Right cardiac atrium (tissue), 5 donors: ENCODE measurements around the gene HAL. TPM values are rescaled to one million over a fixed set of nuclear protein-coding genes. Genes with fewer than 3 reads are reported as not detected.

Experiments
- ATAC-seq, 2 donors: fragments of 200-7000 bp; cut with Tn5 transposase; one replicate each; pipeline versions ENCODE4 v1.8.0 to v1.9.1; 2020; ENCODE audit warnings: moderate library complexity in 2 of 2, mild to moderate bottlenecking in 1 of 2
- DNase-seq, 3 donors: peaks; one replicate each; pipeline ENCODE4 v3.0.0-alpha.2; 2020
- H3K27ac ChIP-seq: one replicate; pipeline ENCODE4 v1.5.1; 2013; ENCODE audit warnings: mild to moderate bottlenecking, low read length, control low read depth, moderate library complexity
- H3K27me3 ChIP-seq: one replicate; pipeline ENCODE4 v1.6.1; 2013; ENCODE audit not compliant: control insufficient read depth, insufficient read depth
- H3K4me1 ChIP-seq: one replicate; pipeline ENCODE4 v1.6.1; 2013; ENCODE audit warnings: low read length; ENCODE audit not compliant: control insufficient read depth, insufficient read depth
- H3K4me3 ChIP-seq: one replicate; pipeline ENCODE4 v1.5.1; 2013; ENCODE audit warnings: low read length, control low read depth
- H3K9me3 ChIP-seq: one replicate; pipeline ENCODE4 v1.6.1; 2013; ENCODE audit warnings: low read length; ENCODE audit not compliant: control insufficient read depth
- WGBS: extraction: QIAGEN DNeasy Blood & Tissue Kit; methylation state at CpG from one replicate; pipeline ENCODE4 v1.1.7; 2013; 5-methylcytosine and 5-hydroxymethylcytosine counted together
- intact Hi-C, 4 donors: fragments of 100-400 bp; cut with DNase I; formaldehyde crosslinking; loops; one replicate each; pipeline versions ENCODE4 v1.11.0 to v1.14.0; 2022 to 2023
- long read RNA-seq, 4 donors: library from polyadenylated mRNA; unstranded; transcript quantifications; one replicate each; pipeline ENCODE4 v2.0.0, GENCODE V29; 2020 to 2021
- polyA plus RNA-seq: library from polyadenylated mRNA; stranded (reverse); fragments of 200-250 nt; gene quantifications from one replicate; pipeline ENCODE4 v1.2.3, GENCODE V29; 2013
- total RNA-seq, 4 donors: library from RNA; stranded (reverse); fragmentation: NEBNext Ultra II Directional; extraction: Animal tissue kit (Norgen Biotek cat#: 25700); gene quantifications; one replicate each; pipeline ENCODE4 v1.2.1, GENCODE V29; 2021
- donor health status: healthy with polysubstance abuse.
- donor health status: DM: no; HTN: yes; CAD: no.
- donor health status: DM: no; HTN: no; CAD: no.
- donor health status: DM: no; HTN: yes; CAD: no; lungs with severe emphysema.
- donor health status: DM: yes; HTN: yes; CAD: no.

Gene HAL
- total RNA-seq (under 1 TPM in 2 of 4 donors, not detected in 2; 0.11 to 0.62 TPM), polyA plus RNA-seq (0.05 TPM)
- long read RNA-seq, donor 1 = 0 reads
- long read RNA-seq, donor 2 = 0 reads
- long read RNA-seq, donor 3, partial matches to known transcripts = 0 of 1 reads
- long read RNA-seq, donor 3, other reads (novel, unspliced or antisense) = 0 of 1 reads
- long read RNA-seq, donor 4 = 0 reads

- Histone ChIP-seq H3K4me3 (no peak within 1 kb of the TSS), H3K4me1 (peaks cover 2% of the 10 kb centered on the region), H3K27ac (peak within 1 kb of the TSS; percentile 24), H3K27me3 (no peaks in the 10 kb centered on the region), H3K9me3 (no peaks in the 10 kb centered on the region)
- WGBS = 53% methylated on average over 7 of the region's 7 CpGs
- intact Hi-C loops = loop anchor here (5.0 kb wide), 1 partner anchor 79 kb away; no protein-coding TSS in a partner anchor
- ATAC-seq (peak; percentile 69 to 70), DNase-seq (peak; percentile 58 to 70 (median 60))
Measured at GRCh38 chr12:95996034-95996658, at the start of gene HAL. Gene HAL (minus strand): TSS chr12:95996344. CDS start chr12:95995910, 434 bp downstream.

- DNase-seq = peak in 1 of 3 donors; percentile 55
- WGBS = 81% methylated on average over 7 of the region's 7 CpGs
- intact Hi-C loops = loop anchor here in 1 of 4 donors (10.0 kb wide), 1 partner anchor 349 kb away; no protein-coding TSS in a partner anchor
- Histone ChIP-seq H3K9me3 (no peaks in the 10 kb centered on the region), H3K27me3 (no peaks in the 10 kb centered on the region), H3K4me1 (no peaks in the 10 kb centered on the region), H3K4me3 (no peak overlapping the region), H3K27ac (no peak overlapping the region)
- ATAC-seq = no peak
Measured at GRCh38 chr12:96045566-96045965, 49.4 kb upstream of the HAL start.

- Histone ChIP-seq H3K9me3 (no peaks in the 10 kb centered on the region), H3K4me1 (no peaks in the 10 kb centered on the region), H3K4me3 (no peak overlapping the region), H3K27ac (no peak overlapping the region), H3K27me3 (no peaks in the 10 kb centered on the region)
- DNase-seq = no peak
- intact Hi-C loops = loop anchor here in 1 of 4 donors (10.0 kb wide), 1 partner anchor 350 kb away; no protein-coding TSS in a partner anchor
- 90% methylated on average over 2 of the region's 2 CpGs for WGBS
- no peak for ATAC-seq
Measured at GRCh38 chr12:96044943-96045290, 48.8 kb upstream of the HAL start.

- ATAC-seq = no peak
- H3K4me3 ChIP-seq = no peak overlapping the region
- intact Hi-C loops = loop anchor here in 1 of 4 donors (10.0 kb wide), 1 partner anchor 351 kb away; no protein-coding TSS in a partner anchor
- no peak overlapping the region for H3K27ac ChIP-seq
- no peak for DNase-seq
- WGBS = 61% methylated on average over 10 of the region's 10 CpGs
- H3K9me3 ChIP-seq = no peaks in the 10 kb centered on the region
- no peaks in the 10 kb centered on the region for H3K27me3 ChIP-seq
- H3K4me1 ChIP-seq = no peaks in the 10 kb centered on the region
Measured at GRCh38 chr12:96044017-96044942, 48.1 kb upstream of the HAL start.

- intact Hi-C loops = loop anchor here in 1 of 4 donors (10.0 kb wide), 1 partner anchor 354 kb away; no protein-coding TSS in a partner anchor
- no peak overlapping the region for H3K27ac ChIP-seq
- ATAC-seq = no peak
Measured at GRCh38 chr12:96041181-96041580, 45.0 kb upstream of the HAL start.

GRCh38 chr12:96040305-96041133 lies 44.4 kb upstream of the HAL start:
- no peaks in the 10 kb centered on the region for H3K4me1 ChIP-seq
- WGBS = 47% methylated on average over 3 of the region's 3 CpGs
- intact Hi-C loops = loop anchor here in 1 of 4 donors (10.0 kb wide), 1 partner anchor 354 kb away; no protein-coding TSS in a partner anchor
- no peak for DNase-seq
- no peak overlapping the region for H3K27ac ChIP-seq
- H3K4me3 ChIP-seq = no peak overlapping the region
- ATAC-seq = no peak
- no peaks in the 10 kb centered on the region for H3K9me3 ChIP-seq
- H3K27me3 ChIP-seq = no peaks in the 10 kb centered on the region

More at GRCh38 chr12:96041181-96041580, 45.0 kb upstream of the HAL start:
- Histone ChIP-seq H3K4me3 (no peak overlapping the region), H3K9me3 (no peaks in the 10 kb centered on the region), H3K27me3 (no peaks in the 10 kb centered on the region), H3K4me1 (no peaks in the 10 kb centered on the region)
- 90% methylated on average over 1 of the region's 1 CpG for WGBS
- DNase-seq = no peak

- Histone ChIP-seq H3K27ac (no peak overlapping the region), H3K27me3 (no peaks in the 10 kb centered on the region), H3K9me3 (no peaks in the 10 kb centered on the region), H3K4me1 (no peaks in the 10 kb centered on the region), H3K4me3 (no peak overlapping the region)
- DNase-seq (no peak), ATAC-seq (no peak)
- WGBS = 88% methylated on average over 3 of the region's 3 CpGs
- intact Hi-C loops = no loop called here
Measured at GRCh38 chr12:96039516-96039915, 43.4 kb upstream of the HAL start.

- no peak overlapping the region for H3K4me3 ChIP-seq
- ATAC-seq = no peak
- intact Hi-C loops = no loop called here
- no peaks in the 10 kb centered on the region for H3K4me1 ChIP-seq
- no peak overlapping the region for H3K27ac ChIP-seq
- no peaks in the 10 kb centered on the region for H3K9me3 ChIP-seq
- no peaks in the 10 kb centered on the region for H3K27me3 ChIP-seq
- WGBS = 92% methylated on average over 8 of the region's 8 CpGs
- no peak for DNase-seq
Measured at GRCh38 chr12:96036765-96037455, 40.8 kb upstream of the HAL start.

- under 1% methylated on average over 55 of the region's 55 CpGs for WGBS
- Histone ChIP-seq H3K27ac (peak within 1 kb of the TSS; percentile 66), H3K4me1 (no peaks in the 10 kb centered on the region), H3K9me3 (no peaks in the 10 kb centered on the region), H3K27me3 (no peaks in the 10 kb centered on the region), H3K4me3 (peak within 1 kb of the TSS; percentile 88)
- DNase-seq (peak; percentile 97 to 99 (median 98)), ATAC-seq (peak; percentile 99)
- intact Hi-C loops = no loop called here
Measured at GRCh38 chr12:96035283-96036236, 39.4 kb upstream of the HAL start, which contains the start of gene LTA4H. Gene LTA4H (minus strand): TSS chr12:96035587. CDS start chr12:96035519, 68 bp downstream.
